ENCODE data around the gene SPTBN5.

GRCh38 chr15:41840673-41841072 lies 53.2 kb downstream of the SPTBN5 start:
- TF ChIP-seq CTCF (IDR thresholded peaks at IDR 0.05): no peak
- TF ChIP-seq POLR2A (IDR thresholded peaks at IDR 0.05): no peak
